Epithelial cell of proximal tubule (primary cell): ENCODE measurements around the gene P2RY1. TPM values are rescaled to one million over a fixed set of nuclear protein-coding genes. Genes with fewer than 3 reads are reported as not detected.
A peak's percentile ranks its signal among the peaks of the same experiment; 100 is the strongest.
"Not testable (repeated sequence)": the region's sequence is repeated elsewhere in the genome, so short reads cannot be mapped to it uniquely, and the experiment has no call there.

ENCODE experiments used
- DNase-seq: peaks from one replicate; pipeline ENCODE4 v3.0.0-alpha.2; 2011; ENCODE audit warnings: low read depth
- H3K4me3 ChIP-seq: 2 replicates; pipeline ENCODE4 v1.5.1; 2011; ENCODE audit warnings: low read depth, mild to moderate bottlenecking, low read length
- total RNA-seq: library from RNA; depleted of rRNA; stranded (reverse); fragments of >200 nt; gene quantifications from 2 replicates; pipeline ENCODE4 v1.2.3, GENCODE V29; 2015
- TF ChIP-seq, protein P1 (sequence below): conservative IDR thresholded peaks from 2 replicates; pipeline ENCODE4 v1.5.1; 2012; ENCODE audit warnings: low read depth, mild to moderate bottlenecking, low read length

P2RY1 gene
- total RNA-seq, 1 donor from 2014 or later: 0.06 TPM

DNA sequence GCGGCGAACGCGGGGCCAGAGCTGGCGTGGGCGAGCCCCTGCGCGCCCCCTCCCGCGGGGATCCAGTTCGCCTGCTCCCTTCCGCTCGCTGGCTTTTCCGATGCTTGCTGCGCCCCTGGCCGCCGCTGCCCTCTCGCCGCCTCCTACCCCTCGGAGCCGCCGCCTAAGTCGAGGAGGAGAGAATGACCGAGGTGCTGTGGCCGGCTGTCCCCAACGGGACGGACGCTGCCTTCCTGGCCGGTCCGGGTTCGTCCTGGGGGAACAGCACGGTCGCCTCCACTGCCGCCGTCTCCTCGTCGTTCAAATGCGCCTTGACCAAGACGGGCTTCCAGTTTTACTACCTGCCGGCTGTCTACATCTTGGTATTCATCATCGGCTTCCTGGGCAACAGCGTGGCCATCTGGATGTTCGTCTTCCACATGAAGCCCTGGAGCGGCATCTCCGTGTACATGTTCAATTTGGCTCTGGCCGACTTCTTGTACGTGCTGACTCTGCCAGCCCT, 721 bp downstream of the P2RY1 start:
- DNase-seq: no peak
- H3K4me3 ChIP-seq: peak overlapping the region; percentile 65
- TF ChIP-seq, protein P1, sequence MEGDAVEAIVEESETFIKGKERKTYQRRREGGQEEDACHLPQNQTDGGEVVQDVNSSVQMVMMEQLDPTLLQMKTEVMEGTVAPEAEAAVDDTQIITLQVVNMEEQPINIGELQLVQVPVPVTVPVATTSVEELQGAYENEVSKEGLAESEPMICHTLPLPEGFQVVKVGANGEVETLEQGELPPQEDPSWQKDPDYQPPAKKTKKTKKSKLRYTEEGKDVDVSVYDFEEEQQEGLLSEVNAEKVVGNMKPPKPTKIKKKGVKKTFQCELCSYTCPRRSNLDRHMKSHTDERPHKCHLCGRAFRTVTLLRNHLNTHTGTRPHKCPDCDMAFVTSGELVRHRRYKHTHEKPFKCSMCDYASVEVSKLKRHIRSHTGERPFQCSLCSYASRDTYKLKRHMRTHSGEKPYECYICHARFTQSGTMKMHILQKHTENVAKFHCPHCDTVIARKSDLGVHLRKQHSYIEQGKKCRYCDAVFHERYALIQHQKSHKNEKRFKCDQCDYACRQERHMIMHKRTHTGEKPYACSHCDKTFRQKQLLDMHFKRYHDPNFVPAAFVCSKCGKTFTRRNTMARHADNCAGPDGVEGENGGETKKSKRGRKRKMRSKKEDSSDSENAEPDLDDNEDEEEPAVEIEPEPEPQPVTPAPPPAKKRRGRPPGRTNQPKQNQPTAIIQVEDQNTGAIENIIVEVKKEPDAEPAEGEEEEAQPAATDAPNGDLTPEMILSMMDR: no peak

DNA sequence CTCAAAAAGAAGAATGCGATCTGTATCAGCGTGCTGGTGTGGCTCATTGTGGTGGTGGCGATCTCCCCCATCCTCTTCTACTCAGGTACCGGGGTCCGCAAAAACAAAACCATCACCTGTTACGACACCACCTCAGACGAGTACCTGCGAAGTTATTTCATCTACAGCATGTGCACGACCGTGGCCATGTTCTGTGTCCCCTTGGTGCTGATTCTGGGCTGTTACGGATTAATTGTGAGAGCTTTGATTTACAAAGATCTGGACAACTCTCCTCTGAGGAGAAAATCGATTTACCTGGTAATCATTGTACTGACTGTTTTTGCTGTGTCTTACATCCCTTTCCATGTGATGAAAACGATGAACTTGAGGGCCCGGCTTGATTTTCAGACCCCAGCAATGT, 1.3 kb downstream of the P2RY1 start:
- DNase-seq: no peak
- TF ChIP-seq, protein P1: no peak
- H3K4me3 ChIP-seq: no peak overlapping the region

DNA sequence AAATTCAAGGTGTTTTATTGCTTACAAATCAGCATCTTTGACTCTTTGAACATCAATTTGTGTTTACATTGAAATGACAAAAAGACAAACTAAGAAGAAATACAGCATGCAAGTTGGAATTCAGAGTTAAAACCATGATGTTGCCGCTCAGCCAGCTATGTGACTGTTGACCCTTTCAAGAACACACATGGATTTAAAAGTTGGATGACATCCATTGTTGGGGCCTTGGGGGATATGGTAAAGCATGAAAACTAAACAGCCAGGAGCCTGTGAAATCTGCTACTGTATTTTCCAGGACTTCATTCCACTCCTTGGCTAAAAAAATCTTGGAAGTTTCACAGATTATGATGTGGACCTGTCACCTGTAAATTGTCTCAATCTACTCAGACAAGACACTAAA, 4.6 kb downstream of the P2RY1 start:
- TF ChIP-seq, protein P1: no peak
- no peak for DNase-seq
- H3K4me3 ChIP-seq: no peak overlapping the region

DNA sequence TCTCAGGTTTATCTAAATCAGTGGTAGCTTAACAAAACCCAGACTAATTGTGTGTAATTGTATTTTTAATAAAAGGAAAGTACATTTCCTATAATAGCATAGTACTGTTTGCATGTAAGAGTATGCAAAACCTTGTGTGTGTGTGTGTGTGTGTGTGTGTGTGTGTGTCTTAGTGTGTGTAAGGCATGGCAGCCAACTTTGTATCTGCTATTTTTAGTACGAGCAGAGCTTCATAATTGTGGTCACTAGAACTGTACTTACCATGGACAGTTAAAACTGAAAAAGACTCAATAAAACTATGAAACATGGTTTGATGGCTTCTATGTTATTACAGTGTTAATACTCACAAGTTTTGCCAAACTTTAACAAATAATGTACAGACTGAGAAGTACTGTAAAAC, 6.2 kb downstream of the P2RY1 start:
- no peak for DNase-seq
- no peak overlapping the region for H3K4me3 ChIP-seq

DNA sequence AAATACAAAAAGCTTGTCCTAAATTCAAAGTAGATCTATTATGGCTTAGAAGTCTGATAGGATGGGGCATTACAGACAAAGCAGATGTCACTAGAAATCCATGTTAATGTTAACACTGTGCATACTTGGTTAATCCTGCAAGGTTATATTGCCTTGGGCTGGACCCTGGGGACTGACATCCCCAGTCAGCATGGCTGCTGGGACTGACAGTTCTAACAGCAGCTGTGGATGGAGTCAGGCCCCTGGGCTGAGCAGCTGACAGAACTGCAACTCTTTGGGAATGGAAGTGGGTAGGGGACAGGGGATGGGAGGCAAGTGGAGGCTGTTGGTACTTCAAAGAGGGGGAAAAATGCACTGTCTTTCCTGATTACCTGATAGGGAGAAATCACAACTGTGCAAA, 7.5 kb downstream of the P2RY1 start:
- no peak for DNase-seq
- TF ChIP-seq, protein P1: no peak
- no peak overlapping the region for H3K4me3 ChIP-seq

More for the DNA sequence above, 6.2 kb downstream of the P2RY1 start:
- TF ChIP-seq, protein P1: no peak

DNA sequence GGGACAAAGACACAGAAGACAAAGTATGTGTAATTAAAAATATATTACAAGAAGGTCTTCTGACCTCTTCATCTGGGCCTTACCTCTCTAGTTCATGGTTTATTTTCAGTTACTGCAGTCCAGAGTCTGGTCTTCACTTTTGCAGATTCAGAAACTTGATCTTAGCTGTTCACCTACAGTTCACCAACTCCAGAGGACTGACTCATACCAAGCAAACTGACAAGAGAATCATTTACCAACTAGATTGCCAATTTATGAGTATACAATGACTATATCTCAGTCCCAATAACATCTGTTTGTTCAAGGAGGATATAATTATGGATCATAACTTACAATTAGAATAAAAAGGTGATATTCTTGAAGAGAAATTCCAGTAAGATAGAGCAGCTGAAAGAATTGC, 9.0 kb downstream of the P2RY1 start:
- no peak overlapping the region for H3K4me3 ChIP-seq
- no peak for DNase-seq
- TF ChIP-seq, protein P1: no peak

DNA sequence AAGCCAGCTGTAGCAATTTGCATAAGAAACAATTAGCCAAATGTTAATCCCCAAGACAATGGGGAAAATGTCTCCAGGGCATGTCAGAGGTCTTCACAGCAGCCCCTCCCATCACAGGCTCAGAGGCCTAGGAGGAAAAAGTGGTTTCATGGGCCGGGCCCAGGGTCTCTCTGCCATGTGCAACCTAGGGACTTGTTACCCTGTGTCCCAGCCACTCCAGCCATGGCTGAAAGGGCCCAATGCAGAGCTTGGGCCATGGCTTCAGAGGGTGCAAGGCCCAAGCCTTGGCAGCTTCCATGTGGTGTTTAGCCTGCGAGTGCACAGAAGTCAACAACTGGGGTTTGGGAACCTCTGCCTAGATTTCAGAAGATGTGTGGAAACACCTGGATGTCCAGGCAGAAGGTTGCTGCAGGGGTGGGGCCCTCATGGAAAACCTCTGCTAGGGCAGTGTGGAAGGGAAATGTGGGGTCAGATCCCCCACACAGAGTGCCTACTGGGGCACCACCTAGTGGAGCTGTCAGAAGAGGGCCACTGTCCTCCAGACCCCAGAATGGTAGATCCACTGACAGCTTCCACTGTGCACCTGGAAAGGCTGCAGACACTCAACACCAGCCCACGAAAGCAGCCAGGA, 11.8 kb downstream of the P2RY1 start:
- not testable (repeated sequence) for DNase-seq, H3K4me3 ChIP-seq

DNA sequence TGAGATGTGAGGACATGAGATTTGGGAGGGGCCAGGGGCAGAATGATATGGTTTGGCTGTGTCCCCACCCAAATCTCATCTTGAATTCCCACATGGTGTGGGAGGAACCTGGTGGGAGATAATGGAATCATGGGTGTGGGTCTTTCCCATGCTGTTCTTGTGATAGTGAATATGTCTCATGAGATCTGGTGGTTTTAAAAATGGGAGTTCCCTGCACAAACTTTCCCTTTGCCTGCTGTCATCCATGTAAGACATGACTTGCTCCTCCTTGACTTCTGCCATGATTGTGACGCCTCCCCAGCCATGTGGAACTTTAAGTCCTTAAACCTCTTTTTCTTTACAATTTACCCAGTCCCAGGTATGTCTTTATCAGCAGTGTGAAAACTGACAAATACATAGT, 12.7 kb downstream of the P2RY1 start:
- DNase-seq, H3K4me3 ChIP-seq: not testable (repeated sequence)
